Measurements from ENCODE around the gene TPRA1. TPM values are rescaled to one million over a fixed set of nuclear protein-coding genes. Genes with fewer than 3 reads are reported as not detected.

TPRA1 gene
- total RNA-seq, 1 experiment from 2014 or later, result 35.1 TPM

DNA sequence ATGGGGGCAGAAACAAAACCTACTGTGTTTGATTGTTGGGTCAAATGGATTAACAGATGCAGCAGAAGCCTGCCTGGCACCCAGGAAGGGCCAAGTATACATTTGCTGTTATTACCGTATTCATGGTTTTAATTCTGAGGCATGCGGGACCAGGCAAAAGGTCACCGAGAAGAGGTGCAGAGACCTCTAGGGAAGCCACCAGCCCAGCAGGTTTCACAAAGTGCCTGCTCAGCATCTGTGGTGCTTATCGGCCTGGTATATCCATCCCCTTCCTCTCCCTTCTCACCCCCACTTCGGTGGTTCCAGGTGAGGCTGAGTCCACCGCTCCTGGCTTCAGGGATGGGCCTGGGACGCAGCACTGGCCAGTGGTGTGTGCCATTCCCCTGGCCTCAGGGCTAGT lies 13.1 kb downstream of the TPRA1 start:
- H3K27me3 ChIP-seq (ENCODE audit: insufficient read depth, low read length), result no peaks in the 10 kb centered on the region

More for the DNA sequence above, 13.1 kb downstream of the TPRA1 start:
- TF ChIP-seq ZFX (IDR thresholded peaks at IDR 0.05), result no peak
- TF ChIP-seq JUND (IDR thresholded peaks at IDR 0.05), result no peak
- TF ChIP-seq, protein P1, sequence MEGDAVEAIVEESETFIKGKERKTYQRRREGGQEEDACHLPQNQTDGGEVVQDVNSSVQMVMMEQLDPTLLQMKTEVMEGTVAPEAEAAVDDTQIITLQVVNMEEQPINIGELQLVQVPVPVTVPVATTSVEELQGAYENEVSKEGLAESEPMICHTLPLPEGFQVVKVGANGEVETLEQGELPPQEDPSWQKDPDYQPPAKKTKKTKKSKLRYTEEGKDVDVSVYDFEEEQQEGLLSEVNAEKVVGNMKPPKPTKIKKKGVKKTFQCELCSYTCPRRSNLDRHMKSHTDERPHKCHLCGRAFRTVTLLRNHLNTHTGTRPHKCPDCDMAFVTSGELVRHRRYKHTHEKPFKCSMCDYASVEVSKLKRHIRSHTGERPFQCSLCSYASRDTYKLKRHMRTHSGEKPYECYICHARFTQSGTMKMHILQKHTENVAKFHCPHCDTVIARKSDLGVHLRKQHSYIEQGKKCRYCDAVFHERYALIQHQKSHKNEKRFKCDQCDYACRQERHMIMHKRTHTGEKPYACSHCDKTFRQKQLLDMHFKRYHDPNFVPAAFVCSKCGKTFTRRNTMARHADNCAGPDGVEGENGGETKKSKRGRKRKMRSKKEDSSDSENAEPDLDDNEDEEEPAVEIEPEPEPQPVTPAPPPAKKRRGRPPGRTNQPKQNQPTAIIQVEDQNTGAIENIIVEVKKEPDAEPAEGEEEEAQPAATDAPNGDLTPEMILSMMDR (IDR thresholded peaks at IDR 0.05 in 2 of 3, conservative IDR thresholded peaks at IDR 0.05 in 1 of 3; ENCODE audit: borderline replicate concordance in 1 of 3, insufficient read depth in 1 of 3, low read depth in 2 of 3, low read length in 2 of 3), result no peak
- no peak for TF ChIP-seq FOSL1 (IDR thresholded peaks at IDR 0.05; ENCODE audit: low read depth)
- TF ChIP-seq CBX3 (IDR thresholded peaks at IDR 0.05; ENCODE audit: low read depth), result no peak
- no peak for TF ChIP-seq POLR2AphosphoS5 (IDR thresholded peaks at IDR 0.05; ENCODE audit: low read depth, low read length)
- DNase-seq (ENCODE audit: low read depth, low spot score) (no peak), ATAC-seq (no peak)
- Histone ChIP-seq H3K4me1 (ENCODE audit: control insufficient read depth in 1 of 2, insufficient read depth in 2 of 2, low read length in 2 of 2) (peaks cover 0 to 4% of the 10 kb centered on the region in 2 experiments; a peak in 1 of 4 replicates), H3K27ac (ENCODE audit: low read depth, low read length) (no peak overlapping the region), H4K20me1 (ENCODE audit: insufficient read depth) (no peaks in the 10 kb centered on the region), H3K4me2 (ENCODE audit: low read length) (no peak overlapping the region), H3K36me3 (ENCODE audit: control insufficient read depth in 1 of 2, insufficient read depth in 2 of 2, low read length in 2 of 2) (peaks cover 3 to 22% of the 10 kb centered on the region in 2 experiments; a peak in 3 of 4 replicates), H3K9me2 (ENCODE audit: insufficient read depth) (no peaks in the 10 kb centered on the region), H3K79me2 (ENCODE audit: insufficient read depth, low read length) (peaks cover 9% of the 10 kb centered on the region; the same call in 1 of the 2 replicates), H3K4me3 (replicated peaks in 1 of 2; ENCODE audit: low read depth in 1 of 2, low read length in 2 of 2) (no peak overlapping the region), H3K9ac (ENCODE audit: low read length) (no peak overlapping the region), H3K9me3 (ENCODE audit: control insufficient read depth in 1 of 2, insufficient read depth in 1 of 2, low read depth in 1 of 2, low read length in 2 of 2) (no peaks in the 10 kb centered on the region), H2AFZ (ENCODE audit: low read depth, low read length, poor library complexity, severe bottlenecking) (no peak overlapping the region)
- intact Hi-C loops (cut with micrococcal nuclease), result loop anchor here (5.0 kb wide), 1 partner anchor 395 kb away; no protein-coding TSS in a partner anchor
- CTCF ChIA-PET, result no interaction called here
- RAD21 ChIA-PET (ENCODE audit: low non-redundant PET in 1 of 2, low total read pairs in 2 of 2, uncharacterized antibody in 2 of 2, unreplicated experiment in 2 of 2), result no interaction called here
- POLR2A ChIA-PET, result no interaction called here
- no TSS peak for BruUV-seq (replicated peaks)
